HepG2 (cell line): ENCODE data around the gene NDRG2. TPM values are rescaled to one million over a fixed set of nuclear protein-coding genes. Genes with fewer than 3 reads are reported as not detected.

ENCODE experiments used
- ATAD3A ChIP-seq: sonication (generic); formaldehyde crosslinking; IDR thresholded peaks from 2 replicates; pipeline ENCODE4 v1.4.0; 2020; ENCODE audit warnings: missing genetic modification reagents
- CSRNP2 ChIP-seq: sonication (generic); formaldehyde crosslinking; conservative IDR thresholded peaks from 2 replicates; pipeline ENCODE4 v1.8.0; 2022; ENCODE audit warnings: low read depth, missing genetic modification reagents
- HNRNPK ChIP-seq: fragments of 200-400 bp; formaldehyde crosslinking; IDR thresholded peaks from 2 replicates; pipeline ENCODE4 v1.6.1; 2018; ENCODE audit warnings: low read length, low read depth, moderate library complexity, mild to moderate bottlenecking; ENCODE audit not compliant: poor library complexity, severe bottlenecking
- NONO ChIP-seq, 2 experiments: fragments of 450-650 bp in 1 of 2; sonication (generic) in 1 of 2; formaldehyde crosslinking in 1 of 2; IDR thresholded peaks in 1 of 2; conservative IDR thresholded peaks in 1 of 2; 2 replicates each; pipeline versions ENCODE4 v1.6.1 to v1.8.0; 2017 to 2022; ENCODE audit warnings: mild to moderate bottlenecking in 1 of 2, missing genetic modification reagents in 1 of 2, moderate library complexity in 1 of 2
- TFDP1 ChIP-seq: IDR thresholded peaks from 2 replicates; pipeline ENCODE4 v1.6.1; 2016; ENCODE audit warnings: missing compliant biosample characterization, missing genetic modification reagents, borderline replicate concordance
- TP53 ChIP-seq: sonication (generic); formaldehyde crosslinking; conservative IDR thresholded peaks from 2 replicates; pipeline ENCODE4 v1.4.0; 2020; ENCODE audit warnings: missing genetic modification reagents
- ZMAT5 ChIP-seq: sonication (generic); formaldehyde crosslinking; IDR thresholded peaks from 2 replicates; pipeline ENCODE4 v1.5.0; 2020; ENCODE audit warnings: mild to moderate bottlenecking, low read depth, missing genetic modification reagents, borderline replicate concordance
- ZNF878 ChIP-seq: sonication (generic); formaldehyde crosslinking; IDR thresholded peaks from 2 replicates; pipeline ENCODE4 v1.8.1; 2023; ENCODE audit warnings: mild to moderate bottlenecking, missing genetic modification reagents, moderate library complexity
- polyA plus RNA-seq, 8 experiments: library from polyadenylated mRNA; depleted of rRNA in 3 of 8; stranded (reverse) in 7 of 8; unstranded in 1 of 8; fragments of >200 nt; fragmentation: Illumina TruSeq in 4 of 8; extraction: Trizol in 4 of 8; gene quantifications; 2 replicates each; pipeline versions ENCODE4 v1.2.1 to v1.2.3, GENCODE V29; 2011 to 2016; ENCODE audit warnings: low read depth in 4 of 8, missing spikeins in 1 of 8, mixed read lengths in 1 of 8; ENCODE audit not compliant: insufficient read depth in 1 of 8
- total RNA-seq, 5 experiments: library from RNA; depleted of rRNA; stranded (reverse); fragments of >200 nt; fragmentation: Illumina TruSeq; extraction: Trizol; gene quantifications; 2 replicates each; pipeline ENCODE4 v1.2.3, GENCODE V29; 2016; ENCODE audit warnings: low read depth in 1 of 5
- TF ChIP-seq, protein P1 (sequence below): sonication (generic); formaldehyde crosslinking; IDR thresholded peaks from 2 replicates; pipeline ENCODE4 v1.4.0; 2020; ENCODE audit warnings: mild to moderate bottlenecking, missing genetic modification reagents
- TF ChIP-seq, protein P2 (sequence below): sonication (generic); formaldehyde crosslinking; IDR thresholded peaks from 2 replicates; pipeline ENCODE4 v1.4.0; 2020; ENCODE audit warnings: mild to moderate bottlenecking, low read depth, missing genetic modification reagents
- TF ChIP-seq, protein P3 (sequence below): sonication (generic); formaldehyde crosslinking; IDR thresholded peaks from 2 replicates; pipeline ENCODE4 v1.8.0; 2022; ENCODE audit warnings: mild to moderate bottlenecking, missing genetic modification reagents; ENCODE audit not compliant: insufficient replicate concordance

NDRG2 gene
- total and polyA plus RNA-seq, 2 of the 13 experiments (the other 11 are each of a cell fraction or from before 2014, with no cell fraction given), result 27.2 to 189 TPM

GRCh38 chr14:21068521-21069387 is 43.9 kb upstream of the NDRG2 start (continued):
- peak; percentile 21; the same call in 1 of the 2 replicates for TF ChIP-seq TFDP1 (CRISPR knock-in tag)
- TF ChIP-seq HNRNPK, result no peak
- peak; percentile 26; the same call in 1 of the 2 replicates for TF ChIP-seq ZMAT5 (CRISPR knock-in tag)
- TF ChIP-seq, protein P1, sequence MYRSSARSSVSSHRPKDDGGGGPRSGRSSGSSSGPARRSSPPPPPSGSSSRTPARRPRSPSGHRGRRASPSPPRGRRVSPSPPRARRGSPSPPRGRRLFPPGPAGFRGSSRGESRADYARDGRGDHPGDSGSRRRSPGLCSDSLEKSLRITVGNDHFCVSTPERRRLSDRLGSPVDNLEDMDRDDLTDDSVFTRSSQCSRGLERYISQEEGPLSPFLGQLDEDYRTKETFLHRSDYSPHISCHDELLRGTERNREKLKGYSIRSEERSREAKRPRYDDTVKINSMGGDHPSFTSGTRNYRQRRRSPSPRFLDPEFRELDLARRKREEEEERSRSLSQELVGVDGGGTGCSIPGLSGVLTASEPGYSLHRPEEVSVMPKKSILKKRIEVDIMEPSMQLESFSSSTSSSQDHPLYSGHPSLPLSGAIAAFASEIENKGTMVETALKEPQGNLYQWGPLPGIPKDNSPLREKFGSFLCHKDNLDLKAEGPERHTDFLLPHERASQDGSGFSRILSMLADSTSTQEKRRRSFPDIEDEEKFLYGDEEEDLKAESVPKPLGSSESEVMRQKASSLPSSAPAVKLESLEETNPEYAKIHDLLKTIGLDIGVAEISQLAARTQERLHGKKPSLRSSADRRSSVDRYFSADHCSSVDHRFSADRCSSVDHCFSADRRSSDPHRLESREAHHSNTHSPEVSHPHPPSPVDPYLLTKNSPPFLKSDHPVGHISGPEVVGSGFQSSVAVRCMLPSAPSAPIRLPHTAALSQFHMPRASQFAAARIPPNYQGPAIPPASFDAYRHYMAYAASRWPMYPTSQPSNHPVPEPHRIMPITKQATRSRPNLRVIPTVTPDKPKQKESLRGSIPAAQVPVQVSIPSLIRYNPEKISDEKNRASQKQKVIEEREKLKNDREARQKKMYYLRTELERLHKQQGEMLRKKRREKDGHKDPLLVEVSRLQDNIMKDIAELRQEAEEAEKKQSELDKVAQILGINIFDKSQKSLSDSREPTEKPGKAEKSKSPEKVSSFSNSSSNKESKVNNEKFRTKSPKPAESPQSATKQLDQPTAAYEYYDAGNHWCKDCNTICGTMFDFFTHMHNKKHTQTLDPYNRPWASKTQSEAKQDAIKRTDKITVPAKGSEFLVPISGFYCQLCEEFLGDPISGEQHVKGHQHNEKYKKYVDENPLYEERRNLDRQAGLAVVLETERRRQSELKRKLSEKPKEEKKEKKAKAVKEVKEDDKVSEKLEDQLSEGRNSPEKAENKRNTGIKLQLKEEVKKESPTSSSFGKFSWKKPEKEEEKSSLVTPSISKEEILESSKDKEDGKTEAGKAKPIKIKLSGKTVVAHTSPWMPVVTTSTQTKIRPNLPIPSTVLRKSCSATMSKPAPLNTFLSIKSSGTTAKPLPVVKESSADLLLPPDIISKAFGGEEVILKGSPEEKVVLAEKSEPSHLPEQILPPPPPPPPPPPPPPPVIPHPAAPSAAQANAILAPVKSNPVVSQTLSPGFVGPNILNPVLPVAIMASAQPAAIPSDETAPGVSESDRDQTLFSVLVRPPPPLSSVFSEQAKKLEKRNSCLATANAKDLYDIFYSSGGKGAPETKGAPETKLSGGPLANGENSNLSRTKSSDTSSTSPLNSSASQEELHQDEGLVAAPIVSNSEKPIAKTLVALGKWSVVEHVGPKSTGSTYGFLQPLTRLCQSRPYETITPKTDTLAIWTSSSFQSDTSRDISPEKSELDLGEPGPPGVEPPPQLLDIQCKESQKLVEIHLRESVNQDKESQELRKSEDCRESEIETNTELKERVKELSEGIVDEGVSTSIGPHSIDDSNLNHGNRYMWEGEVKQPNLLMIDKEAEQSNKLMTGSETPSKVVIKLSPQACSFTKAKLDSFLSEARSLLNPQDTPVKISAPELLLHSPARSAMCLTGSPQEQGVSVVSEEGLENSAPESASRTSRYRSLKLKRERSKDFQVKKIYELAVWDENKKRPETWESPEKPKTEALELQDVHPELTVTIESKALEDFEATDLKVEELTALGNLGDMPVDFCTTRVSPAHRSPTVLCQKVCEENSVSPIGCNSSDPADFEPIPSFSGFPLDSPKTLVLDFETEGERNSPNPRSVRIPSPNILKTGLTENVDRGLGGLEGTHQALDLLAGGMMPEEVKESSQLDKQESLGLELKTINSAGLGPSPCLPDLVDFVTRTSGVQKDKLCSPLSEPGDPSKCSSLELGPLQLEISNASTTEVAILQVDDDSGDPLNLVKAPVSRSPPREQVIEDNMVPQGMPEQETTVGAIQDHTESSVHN (CRISPR knock-in tag), result no peak
- TF ChIP-seq, protein P2, sequence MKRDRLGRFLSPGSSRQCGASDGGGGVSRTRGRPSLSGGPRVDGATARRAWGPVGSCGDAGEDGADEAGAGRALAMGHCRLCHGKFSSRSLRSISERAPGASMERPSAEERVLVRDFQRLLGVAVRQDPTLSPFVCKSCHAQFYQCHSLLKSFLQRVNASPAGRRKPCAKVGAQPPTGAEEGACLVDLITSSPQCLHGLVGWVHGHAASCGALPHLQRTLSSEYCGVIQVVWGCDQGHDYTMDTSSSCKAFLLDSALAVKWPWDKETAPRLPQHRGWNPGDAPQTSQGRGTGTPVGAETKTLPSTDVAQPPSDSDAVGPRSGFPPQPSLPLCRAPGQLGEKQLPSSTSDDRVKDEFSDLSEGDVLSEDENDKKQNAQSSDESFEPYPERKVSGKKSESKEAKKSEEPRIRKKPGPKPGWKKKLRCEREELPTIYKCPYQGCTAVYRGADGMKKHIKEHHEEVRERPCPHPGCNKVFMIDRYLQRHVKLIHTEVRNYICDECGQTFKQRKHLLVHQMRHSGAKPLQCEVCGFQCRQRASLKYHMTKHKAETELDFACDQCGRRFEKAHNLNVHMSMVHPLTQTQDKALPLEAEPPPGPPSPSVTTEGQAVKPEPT (CRISPR knock-in tag), result no peak
- TF ChIP-seq, protein P3, sequence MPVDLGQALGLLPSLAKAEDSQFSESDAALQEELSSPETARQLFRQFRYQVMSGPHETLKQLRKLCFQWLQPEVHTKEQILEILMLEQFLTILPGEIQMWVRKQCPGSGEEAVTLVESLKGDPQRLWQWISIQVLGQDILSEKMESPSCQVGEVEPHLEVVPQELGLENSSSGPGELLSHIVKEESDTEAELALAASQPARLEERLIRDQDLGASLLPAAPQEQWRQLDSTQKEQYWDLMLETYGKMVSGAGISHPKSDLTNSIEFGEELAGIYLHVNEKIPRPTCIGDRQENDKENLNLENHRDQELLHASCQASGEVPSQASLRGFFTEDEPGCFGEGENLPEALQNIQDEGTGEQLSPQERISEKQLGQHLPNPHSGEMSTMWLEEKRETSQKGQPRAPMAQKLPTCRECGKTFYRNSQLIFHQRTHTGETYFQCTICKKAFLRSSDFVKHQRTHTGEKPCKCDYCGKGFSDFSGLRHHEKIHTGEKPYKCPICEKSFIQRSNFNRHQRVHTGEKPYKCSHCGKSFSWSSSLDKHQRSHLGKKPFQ (CRISPR knock-in tag), result no peak
- no peak for TF ChIP-seq ATAD3A (CRISPR knock-in tag)
- TF ChIP-seq ZNF878 (CRISPR knock-in tag), result no peak
- TF ChIP-seq TP53, result no peak
- no peak for TF ChIP-seq NONO (IDR thresholded peaks at IDR 0.05)
- TF ChIP-seq NONO (CRISPR knock-in tag; conservative IDR thresholded peaks at IDR 0.05), result no peak; the same call in 1 of the 2 replicates
- TF ChIP-seq CSRNP2 (CRISPR knock-in tag), result no peak
